ENCODE results near the gene TCN1. TPM values are rescaled to one million over a fixed set of nuclear protein-coding genes. Genes with fewer than 3 reads are reported as not detected.
"Not testable (repeated sequence)": the region's sequence is repeated elsewhere in the genome, so short reads cannot be mapped to it uniquely, and the experiment has no call there.

Gene TCN1
- total RNA-seq, 1 experiment from 2014 or later: not detected

DNA sequence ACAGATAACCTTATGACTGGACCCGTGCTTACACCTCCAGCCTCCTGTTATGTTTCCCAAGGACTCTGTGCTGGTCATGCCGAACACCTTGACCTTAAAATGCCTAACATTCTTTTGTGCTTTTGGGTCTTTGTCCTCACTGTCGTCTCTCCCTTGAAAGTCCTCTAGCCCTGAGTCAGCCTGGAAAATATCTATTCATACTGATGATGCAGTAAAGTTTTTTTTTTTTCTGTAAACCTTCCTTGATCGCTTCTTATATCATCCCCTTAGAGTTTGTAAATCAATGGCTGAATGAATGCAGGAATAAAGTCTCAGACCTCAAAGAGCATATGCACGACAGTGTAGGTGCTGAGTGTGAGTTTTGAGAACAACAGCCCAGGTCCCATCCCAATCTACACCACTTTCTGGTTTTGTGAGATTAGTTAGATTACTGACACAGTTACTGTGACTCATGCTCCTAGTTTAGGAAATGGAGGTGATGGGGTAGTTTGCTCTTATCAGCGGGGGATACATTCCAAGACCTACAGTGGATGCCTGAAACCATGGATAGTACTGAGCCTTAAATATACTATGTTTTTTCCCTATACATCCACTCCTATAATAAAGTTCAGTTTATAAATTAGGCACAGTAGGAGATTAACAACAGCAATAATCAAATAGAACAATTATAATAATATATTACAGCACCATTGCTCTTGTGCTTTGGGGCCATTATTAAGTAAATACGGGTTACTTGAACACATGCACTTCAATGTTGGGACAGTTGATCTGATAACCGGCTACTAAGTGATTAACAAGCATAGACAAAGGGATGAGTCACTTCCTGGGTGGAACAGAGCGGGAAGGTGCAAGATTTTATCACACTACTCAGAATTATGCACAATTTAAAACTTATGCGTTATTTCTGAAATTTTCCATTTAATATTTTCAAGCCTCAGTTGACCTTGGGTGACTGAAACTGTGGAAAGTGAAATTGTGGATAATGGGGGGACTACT lies 8.6 kb downstream of the TCN1 start:
- peak; percentile 86 for DNase-seq (ENCODE audit: low spot score)

DNA sequence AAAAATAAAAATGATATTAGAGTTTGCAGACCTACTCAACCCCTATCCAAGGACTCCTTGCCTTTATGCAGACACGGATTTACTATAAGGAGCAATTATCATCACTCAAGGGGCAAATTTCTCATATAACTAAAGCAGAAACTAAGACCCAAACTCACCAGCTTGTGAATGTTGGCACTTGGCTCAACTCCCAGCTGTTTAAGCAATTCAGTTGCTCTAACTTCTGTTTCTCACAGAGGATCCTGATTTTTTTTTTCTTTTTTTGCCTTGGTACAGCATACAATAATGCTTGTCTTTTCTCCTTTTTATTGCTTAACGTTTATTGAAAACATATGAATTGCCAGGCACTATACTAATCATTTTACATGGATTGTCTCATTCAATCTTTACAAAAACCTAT lies 11.4 kb downstream of the TCN1 start:
- no peak for DNase-seq (ENCODE audit: low spot score)

DNA sequence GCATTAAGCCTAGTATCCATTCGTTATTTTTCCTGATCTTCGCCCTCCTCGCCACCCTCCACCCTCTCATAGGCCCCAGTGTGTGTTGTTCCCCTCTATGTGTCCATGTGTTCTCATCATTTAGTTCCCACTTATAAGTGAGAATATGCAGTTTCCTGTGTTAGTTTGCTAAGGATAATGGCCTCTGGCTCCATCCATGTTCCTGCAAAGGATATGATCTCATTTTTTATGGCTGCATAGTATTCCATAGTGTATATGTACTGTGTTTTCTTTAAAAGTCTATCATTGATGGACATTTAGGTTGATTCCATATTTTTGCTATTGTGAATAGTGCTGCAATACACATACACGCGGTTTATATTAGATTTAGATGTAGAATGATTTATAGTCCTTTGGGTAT lies 14.9 kb downstream of the TCN1 start:
- DNase-seq (ENCODE audit: low spot score): not testable (repeated sequence)

DNA sequence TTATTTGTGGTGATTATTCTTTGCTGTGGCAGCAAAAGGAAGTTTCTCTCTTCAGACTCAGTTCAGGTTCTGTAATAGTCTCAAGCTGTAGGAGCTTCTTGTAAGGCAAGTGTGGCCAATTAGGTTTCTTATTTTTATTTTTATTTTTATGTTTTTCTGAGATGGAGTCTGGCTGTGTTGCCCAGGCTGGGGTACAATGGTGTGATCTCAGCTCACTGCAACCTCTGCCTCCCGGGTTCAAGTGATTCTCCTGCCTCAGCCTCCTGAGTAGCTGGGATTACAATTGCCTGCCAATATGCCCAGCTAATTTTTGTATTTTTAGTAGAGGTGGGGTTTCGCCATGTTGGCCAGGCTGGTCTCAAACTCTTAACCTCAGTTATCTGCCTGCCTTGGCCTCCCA lies 16.7 kb downstream of the TCN1 start:
- not testable (repeated sequence) for DNase-seq (ENCODE audit: low spot score)

DNA sequence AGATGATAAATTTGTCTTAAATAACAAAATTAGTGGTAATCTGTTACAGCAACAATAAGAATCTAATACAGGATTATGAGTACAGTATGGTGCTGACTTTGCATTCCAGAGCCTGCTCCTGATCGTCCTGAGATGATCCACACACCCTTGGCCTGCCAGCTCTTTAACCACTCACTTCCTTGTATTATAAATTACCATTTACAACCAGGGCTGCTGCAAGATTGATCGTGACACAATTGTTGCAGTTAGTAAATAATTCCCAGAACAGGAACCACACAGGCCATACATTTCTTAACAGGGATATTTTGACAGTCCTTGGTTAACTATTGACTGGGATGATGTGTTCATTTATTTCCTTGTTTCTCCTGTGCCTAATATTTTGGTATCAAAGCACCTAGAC lies 17.2 kb downstream of the TCN1 start:
- DNase-seq (ENCODE audit: low spot score): no peak

DNA sequence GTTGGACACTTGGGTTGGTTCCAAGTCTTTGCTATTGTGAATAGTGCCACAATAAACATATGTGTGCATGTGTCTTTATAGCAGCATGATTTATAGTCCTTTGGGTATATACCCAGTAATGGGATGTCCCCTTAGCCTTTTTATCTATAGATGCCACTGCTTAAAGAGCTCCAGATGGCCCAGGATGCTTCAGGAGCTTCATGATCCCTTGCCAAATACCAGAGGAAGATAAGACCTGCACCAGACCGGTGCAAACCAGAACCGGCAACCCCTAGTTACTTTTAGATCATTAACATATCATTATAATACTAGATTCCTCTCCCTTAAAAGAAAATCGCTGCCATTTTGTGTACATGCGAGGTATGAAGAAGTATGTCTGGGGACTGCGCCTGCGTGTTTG lies 17.8 kb downstream of the TCN1 start:
- not testable (repeated sequence) for DNase-seq (ENCODE audit: low spot score)

DNA sequence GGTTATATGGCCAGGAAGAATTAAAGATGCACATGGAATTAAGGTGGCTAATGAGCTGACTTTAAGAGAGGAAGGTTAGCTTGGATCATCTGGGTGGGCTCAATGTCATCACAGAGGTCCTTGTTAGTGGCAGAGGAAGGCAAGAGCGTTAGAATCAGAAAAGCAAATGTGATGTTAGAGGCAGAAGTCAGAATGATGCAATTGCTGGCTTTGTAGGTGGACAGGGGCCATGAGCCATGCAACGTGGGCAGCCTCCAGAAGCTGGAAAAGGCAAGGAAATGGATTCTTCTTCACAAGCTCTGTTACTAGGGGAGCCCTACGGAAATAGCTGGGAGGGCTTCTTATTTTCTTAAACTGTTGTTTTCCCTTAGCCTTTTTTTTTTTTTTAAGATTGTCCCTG lies 18.7 kb downstream of the TCN1 start:
- no peak for DNase-seq (ENCODE audit: low spot score)

- no peak for DNase-seq (ENCODE audit: low spot score)
Observed at GRCh38 chr11:59846556-59846955, 19.7 kb downstream of the TCN1 start.

- no peak for DNase-seq (ENCODE audit: low spot score)
Observed at GRCh38 chr11:59845399-59845798, 20.9 kb downstream of the TCN1 start, which contains the start of gene CBLIF. CBLIF (minus strand) TSS chr11:59845499; CDS start chr11:59845453, 46 bp downstream.

GRCh38 chr11:59842316-59842715 lies 24.0 kb downstream of the TCN1 start:
- DNase-seq (ENCODE audit: low spot score): no peak

DNA sequence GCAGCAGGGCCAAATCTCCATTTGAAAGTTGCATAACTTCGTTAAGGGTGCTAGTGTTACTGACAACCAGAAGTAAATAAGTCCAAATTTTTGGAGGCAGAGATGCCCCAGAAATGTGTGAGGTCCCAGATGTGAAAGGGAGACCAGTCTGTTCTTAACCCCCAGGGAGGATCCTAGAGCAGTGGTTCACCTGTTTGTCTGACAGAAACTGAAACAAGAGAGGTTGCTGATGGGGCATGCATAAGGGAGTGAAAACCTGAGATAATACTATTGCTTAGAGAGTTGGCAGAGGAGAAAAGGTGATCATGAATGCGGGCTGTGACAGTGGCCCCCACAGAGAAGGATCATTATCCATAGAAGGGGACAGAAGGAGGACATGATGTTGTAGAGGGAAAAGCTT lies 24.8 kb downstream of the TCN1 start:
- no peak for DNase-seq (ENCODE audit: low spot score)

DNA sequence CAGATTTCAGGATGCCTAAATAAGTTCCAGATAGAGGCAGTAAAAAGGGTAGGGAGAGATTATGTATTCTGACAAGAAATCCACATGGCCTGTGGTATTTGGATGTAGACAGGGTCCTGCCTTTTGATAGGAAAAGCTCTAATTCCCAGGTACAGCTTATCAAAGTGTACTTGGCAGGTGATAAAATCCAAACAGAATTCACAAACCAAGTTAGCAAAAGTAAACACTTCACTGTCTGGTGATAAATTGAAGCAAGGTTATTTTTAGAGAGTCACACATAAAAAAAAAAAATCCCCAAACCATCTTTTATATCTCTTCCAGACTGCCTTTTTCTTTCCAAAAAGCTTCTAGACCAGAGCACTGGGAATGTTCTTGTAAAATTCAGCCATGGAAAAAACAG lies 26.7 kb downstream of the TCN1 start:
- no peak for DNase-seq (ENCODE audit: low spot score)

DNA sequence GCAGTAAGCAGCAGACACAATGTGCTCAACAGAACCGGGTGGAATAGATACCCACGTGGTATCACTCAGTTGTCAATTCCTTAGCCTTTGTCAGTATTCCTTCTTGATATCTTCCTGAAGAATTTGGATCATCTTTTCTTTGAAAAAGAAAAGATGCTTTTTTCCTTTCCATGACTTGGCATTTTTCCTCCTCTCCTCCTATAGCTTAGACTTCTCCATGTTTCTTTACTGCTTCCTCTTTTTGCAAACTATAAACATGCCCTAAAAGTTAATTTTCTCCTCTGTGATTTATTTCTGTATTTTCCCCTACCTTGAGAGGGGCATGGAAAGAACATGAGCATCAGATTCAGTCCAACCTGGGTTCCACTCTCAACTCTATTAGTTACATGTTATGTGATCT lies 32.7 kb downstream of the TCN1 start:
- no peak for DNase-seq (ENCODE audit: low spot score)

DNA sequence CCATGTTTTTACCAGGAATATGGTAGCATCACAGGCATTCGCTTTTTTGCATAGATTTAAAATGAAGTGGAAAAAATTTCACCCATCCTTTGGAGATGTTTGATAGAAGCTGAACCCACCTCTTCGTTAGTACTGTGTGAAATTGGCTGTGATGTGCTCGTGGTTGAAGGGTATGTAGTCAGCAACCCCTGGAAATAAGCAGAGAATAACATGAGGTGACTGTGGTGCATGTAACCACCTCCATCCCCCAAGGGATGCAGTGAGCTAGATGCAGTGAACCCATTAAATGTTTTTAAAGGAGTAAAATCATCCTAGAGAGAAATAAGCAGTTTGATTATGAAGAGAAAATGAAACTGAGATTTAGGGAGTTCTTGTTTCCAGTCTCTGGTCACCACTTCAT lies 36.9 kb downstream of the TCN1 start:
- DNase-seq (ENCODE audit: low spot score): no peak

DNA sequence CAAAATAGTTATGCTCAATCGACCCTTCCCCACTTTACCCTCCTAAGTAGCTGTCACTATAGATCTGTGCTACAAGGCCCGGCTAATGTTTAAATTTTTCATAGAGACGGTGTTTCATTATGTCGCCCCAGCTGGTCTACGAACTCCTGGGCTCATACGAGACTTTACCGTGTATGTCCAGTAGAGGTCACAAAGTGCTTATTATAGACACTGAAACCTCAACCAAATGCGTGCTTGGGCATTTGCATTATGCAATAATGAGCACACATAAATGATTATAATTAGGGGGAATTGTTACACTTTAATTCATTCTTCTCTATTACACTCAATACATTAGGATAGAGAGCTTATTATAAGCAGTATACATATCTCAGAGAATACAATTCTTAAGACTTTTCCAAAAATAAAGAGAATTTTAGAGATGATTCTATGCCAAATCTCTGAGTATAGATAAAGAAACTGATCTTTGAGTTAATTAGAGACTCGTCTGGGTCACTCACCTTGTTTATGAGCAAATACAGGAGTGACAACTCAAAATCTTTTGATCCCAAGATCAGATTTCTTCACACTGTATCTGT lies 43.2 kb downstream of the TCN1 start:
- DNase-seq (ENCODE audit: low spot score): peak; percentile 66

DNA sequence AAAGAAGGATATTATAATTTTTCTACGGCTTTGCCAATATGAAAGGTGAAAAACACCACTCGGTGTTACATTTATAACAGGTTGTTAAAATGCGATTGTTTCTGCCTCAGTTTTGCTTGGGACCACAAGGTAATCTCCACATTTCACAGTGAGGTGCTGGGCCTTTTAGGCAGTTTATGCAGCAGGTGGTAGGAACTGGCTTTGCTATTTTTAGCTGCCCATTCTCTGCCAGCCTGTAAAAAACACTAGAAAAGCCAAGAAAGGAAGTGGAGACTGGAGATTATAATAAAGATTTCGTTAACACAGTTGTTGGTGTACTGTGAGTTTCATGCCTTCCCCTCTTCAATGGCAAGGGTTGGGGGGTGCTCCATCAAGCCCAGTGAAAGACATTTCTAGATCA lies 47.7 kb downstream of the TCN1 start:
- DNase-seq (ENCODE audit: low spot score): no peak

- DNase-seq (ENCODE audit: low spot score): not testable (repeated sequence)
Observed at GRCh38 chr11:59816434-59816833, 49.9 kb downstream of the TCN1 start.

DNA sequence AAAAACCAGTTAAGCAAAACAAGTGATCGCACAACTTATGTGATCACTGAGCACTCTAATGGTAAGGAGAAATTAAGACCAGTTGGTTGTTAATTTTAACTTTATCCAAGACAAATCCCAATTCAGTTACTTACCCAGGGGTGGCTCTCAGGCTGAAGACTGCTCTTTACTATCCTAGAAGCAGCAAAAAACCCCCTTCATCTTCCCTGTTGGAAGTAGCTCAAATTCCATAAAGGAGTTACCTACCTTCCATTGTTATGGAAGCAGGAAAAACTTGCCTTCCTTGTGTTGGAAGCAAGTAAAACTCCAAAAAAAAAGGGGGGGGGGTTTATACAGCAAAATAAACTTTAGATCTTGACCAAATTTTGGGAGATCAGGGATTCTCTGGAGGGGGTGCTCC lies 50.5 kb downstream of the TCN1 start:
- no peak for DNase-seq (ENCODE audit: low spot score)

GRCh38 chr11:59814021-59814420 lies 52.3 kb downstream of the TCN1 start:
- no peak for DNase-seq (ENCODE audit: low spot score)

- DNase-seq (ENCODE audit: low spot score): no peak
Observed at GRCh38 chr11:59813364-59813763, 52.9 kb downstream of the TCN1 start.

- DNase-seq (ENCODE audit: low spot score): no peak
Observed at GRCh38 chr11:59812220-59812619, 54.1 kb downstream of the TCN1 start.

DNA sequence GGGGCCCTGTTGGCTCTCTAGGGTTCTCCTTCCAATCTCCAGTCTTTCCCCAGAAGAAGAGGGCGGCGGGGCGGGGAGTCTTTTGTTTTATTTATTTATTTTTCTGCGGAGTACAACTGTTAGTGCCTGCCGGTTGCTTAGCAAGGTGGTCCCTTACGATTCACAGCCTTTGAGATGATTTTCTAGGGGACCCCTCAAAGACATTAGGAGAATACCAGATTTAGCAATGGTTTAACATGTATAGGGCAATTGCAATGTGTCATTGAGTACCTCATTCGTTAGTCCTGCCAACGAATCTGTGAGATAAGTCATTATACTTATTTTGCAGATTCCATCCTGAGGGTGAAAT lies 55.4 kb downstream of the TCN1 start:
- no peak for DNase-seq (ENCODE audit: low spot score)

DNA sequence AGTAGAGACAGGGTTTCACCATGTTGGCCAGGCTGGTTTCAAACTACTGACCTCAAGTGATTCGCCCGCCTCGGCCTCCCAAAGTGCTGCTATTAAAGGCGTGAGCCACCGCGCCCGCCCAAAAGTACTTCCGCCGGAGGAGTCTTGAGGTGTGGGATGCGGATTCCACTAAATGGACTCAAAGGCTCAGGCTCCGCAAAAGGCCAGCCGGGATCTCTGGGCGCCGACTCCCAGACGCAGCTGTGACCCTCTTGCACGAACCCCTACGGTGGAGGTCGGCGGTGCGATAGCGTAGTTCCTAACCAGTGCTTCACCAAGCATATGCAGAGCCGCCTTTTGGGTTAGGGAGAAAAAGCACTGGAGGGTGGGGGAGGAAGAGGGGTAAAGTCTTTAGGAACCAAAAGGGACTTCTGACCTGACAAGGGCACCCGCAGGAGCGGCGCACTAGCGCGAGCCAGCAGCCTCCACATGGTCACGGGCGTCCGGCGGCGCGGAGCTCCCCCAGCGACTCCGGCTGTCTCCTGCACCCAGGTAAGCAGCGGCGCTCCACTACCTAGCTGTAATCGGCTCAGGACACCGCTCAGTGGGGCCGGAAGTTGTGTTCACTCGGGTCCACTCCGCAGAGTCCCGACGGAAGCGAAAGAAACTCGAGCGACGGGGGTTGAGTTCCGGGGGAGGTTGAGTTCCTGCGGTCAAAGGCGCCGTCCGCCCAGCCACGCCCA lies 55.9 kb downstream of the TCN1 start, which contains the start of gene MRPL16:
Gene MRPL16, minus strand, starts transcription at position 590 of the 722 bp plus-strand sequence. Its CDS starts 120 bp downstream, at position 470.
- DNase-seq (ENCODE audit: low spot score): peak; percentile 79

Data from A172 (cell line).